Measurements from ENCODE around the gene COL19A1. TPM values are rescaled to one million over a fixed set of nuclear protein-coding genes. Genes with fewer than 3 reads are reported as not detected.
"Not testable (repeated sequence)": the region's sequence is repeated elsewhere in the genome, so short reads cannot be mapped to it uniquely, and the experiment has no call there.

Gene COL19A1
- total RNA-seq, 1 donor from 2014 or later, result 0.98 TPM

- no peak for DNase-seq (ENCODE audit: low spot score)
- intact Hi-C loops (cut with DNase I), result no loop called here
- no peak for ATAC-seq
Measured at GRCh38 chr6:69863766-69864165, 2.6 kb upstream of the COL19A1 start.

GRCh38 chr6:69865126-69865525 lies 1.2 kb upstream of the COL19A1 start:
- no peak for ATAC-seq
- DNase-seq (ENCODE audit: low spot score), result no peak
- intact Hi-C loops (cut with DNase I), result no loop called here

- ATAC-seq, result peak; percentile 81
- peak; percentile 75 for DNase-seq (ENCODE audit: low spot score)
- intact Hi-C loops (cut with DNase I), result no loop called here
Measured at GRCh38 chr6:69866770-69867638, 648 bp downstream of the COL19A1 start.

GRCh38 chr6:69867639-69867976 lies 1.3 kb downstream of the COL19A1 start:
- intact Hi-C loops (cut with DNase I), result no loop called here
- DNase-seq (ENCODE audit: low spot score), result no peak
- no peak for ATAC-seq

GRCh38 chr6:69868252-69868804 lies 2.0 kb downstream of the COL19A1 start:
- ATAC-seq (no peak), DNase-seq (ENCODE audit: low spot score) (no peak)
- intact Hi-C loops (cut with DNase I), result no loop called here

- ATAC-seq, result no peak
- intact Hi-C loops (cut with DNase I), result no loop called here
- no peak for DNase-seq (ENCODE audit: low spot score)
Measured at GRCh38 chr6:69868961-69869360, 2.6 kb downstream of the COL19A1 start.

- ATAC-seq (no peak), DNase-seq (ENCODE audit: low spot score) (no peak)
- intact Hi-C loops (cut with DNase I), result no loop called here
Measured at GRCh38 chr6:69871107-69871506, 4.8 kb downstream of the COL19A1 start.

- DNase-seq (ENCODE audit: low spot score), result no peak
- ATAC-seq, result no peak
- intact Hi-C loops (cut with DNase I), result no loop called here
Measured at GRCh38 chr6:69873291-69873690, 6.9 kb downstream of the COL19A1 start.

- no peak for ATAC-seq
- intact Hi-C loops (cut with DNase I), result no loop called here
- DNase-seq (ENCODE audit: low spot score), result no peak
Measured at GRCh38 chr6:69875715-69876114, 9.4 kb downstream of the COL19A1 start.

- ATAC-seq, result no peak
- intact Hi-C loops (cut with DNase I), result no loop called here
- DNase-seq (ENCODE audit: low spot score), result no peak
Measured at GRCh38 chr6:69878795-69879194, 12.4 kb downstream of the COL19A1 start.

GRCh38 chr6:69880601-69881000 lies 14.2 kb downstream of the COL19A1 start:
- intact Hi-C loops (cut with DNase I), result no loop called here
- DNase-seq (ENCODE audit: low spot score) (no peak), ATAC-seq (no peak)

GRCh38 chr6:69881322-69882151 lies 15.2 kb downstream of the COL19A1 start:
- no peak for DNase-seq (ENCODE audit: low spot score)
- intact Hi-C loops (cut with DNase I), result no loop called here
- no peak for ATAC-seq

GRCh38 chr6:69883551-69883950 lies 17.2 kb downstream of the COL19A1 start:
- intact Hi-C loops (cut with DNase I), result no loop called here
- no peak for ATAC-seq
- DNase-seq (ENCODE audit: low spot score), result no peak

GRCh38 chr6:69884231-69884630 lies 17.9 kb downstream of the COL19A1 start:
- ATAC-seq, result no peak
- no peak for DNase-seq (ENCODE audit: low spot score)
- intact Hi-C loops (cut with DNase I), result no loop called here

GRCh38 chr6:69887026-69887425 lies 20.7 kb downstream of the COL19A1 start:
- intact Hi-C loops (cut with DNase I), result no loop called here
- DNase-seq (ENCODE audit: low spot score), result no peak
- ATAC-seq, result no peak

- DNase-seq (ENCODE audit: low spot score) (no peak), ATAC-seq (no peak)
- intact Hi-C loops (cut with DNase I), result no loop called here
Measured at GRCh38 chr6:69887714-69888345, 21.5 kb downstream of the COL19A1 start.

- intact Hi-C loops (cut with DNase I), result no loop called here
- DNase-seq (ENCODE audit: low spot score) (no peak), ATAC-seq (no peak)
Measured at GRCh38 chr6:69888482-69889233, 22.3 kb downstream of the COL19A1 start.

- DNase-seq (ENCODE audit: low spot score); intact Hi-C loops (cut with DNase I); ATAC-seq: not testable (repeated sequence)
Measured at GRCh38 chr6:69889234-69889974, 23.0 kb downstream of the COL19A1 start.

All from sciatic nerve (tissue), 2 donors.